HEK293 (cell line): ENCODE results near the gene ANKRD13D.

ENCODE experiments used
- ELK4 ChIP-seq: IDR thresholded peaks from 2 replicates; pipeline ENCODE4 v1.6.1; 2011; ENCODE audit warnings: mild to moderate bottlenecking, low read depth, low read length, borderline replicate concordance
- GLI4 ChIP-seq: fragments of 450-650 bp; formaldehyde crosslinking; IDR thresholded peaks from 2 replicates; pipeline ENCODE4 v1.5.1; 2016; ENCODE audit warnings: missing biosample characterization, missing genetic modification characterization
- GLIS2 ChIP-seq: fragments of 450-650 bp; formaldehyde crosslinking; IDR thresholded peaks from 2 replicates; pipeline ENCODE4 v1.5.1; 2016; ENCODE audit warnings: missing biosample characterization, missing genetic modification characterization
- HOXC10 ChIP-seq: sonication (generic); formaldehyde crosslinking; IDR thresholded peaks from 2 replicates; pipeline ENCODE4 v1.8.1; 2023; ENCODE audit warnings: mild to moderate bottlenecking, missing genetic modification reagents
- HOXD13 ChIP-seq: sonication (generic); formaldehyde crosslinking; IDR thresholded peaks from 2 replicates; pipeline ENCODE4 v1.8.0; 2022; ENCODE audit warnings: missing genetic modification reagents, borderline replicate concordance
- KLF10 ChIP-seq: fragments of 450-650 bp; IDR thresholded peaks from 2 replicates; pipeline ENCODE4 v1.5.1; 2018; ENCODE audit warnings: missing biosample characterization, mild to moderate bottlenecking, missing genetic modification characterization
- KLF16 ChIP-seq: fragments of 450-650 bp; formaldehyde crosslinking; IDR thresholded peaks from 2 replicates; pipeline ENCODE4 v1.5.1; 2017; ENCODE audit warnings: missing biosample characterization, missing genetic modification characterization
- KLF8 ChIP-seq: fragments of 450-650 bp; formaldehyde crosslinking; IDR thresholded peaks from 2 replicates; pipeline ENCODE4 v1.5.1; 2016; ENCODE audit warnings: missing biosample characterization, missing genetic modification characterization
- KLF9 ChIP-seq: fragments of 450-650 bp; formaldehyde crosslinking; IDR thresholded peaks from 2 replicates; pipeline ENCODE4 v1.5.1; 2016; ENCODE audit warnings: missing biosample characterization, missing genetic modification characterization, low read depth
- OSR2 ChIP-seq: fragments of 450-650 bp; formaldehyde crosslinking; IDR thresholded peaks from 2 replicates; pipeline ENCODE4 v1.5.1; 2016; ENCODE audit warnings: missing biosample characterization, missing genetic modification characterization
- OVOL3 ChIP-seq: fragments of 450-650 bp; formaldehyde crosslinking; IDR thresholded peaks from 2 replicates; pipeline ENCODE4 v1.5.1; 2016; ENCODE audit warnings: missing biosample characterization, missing genetic modification characterization
- PRDM1 ChIP-seq: fragments of 450-650 bp; formaldehyde crosslinking; IDR thresholded peaks from 2 replicates; pipeline ENCODE4; 2016; ENCODE audit warnings: missing biosample characterization, missing genetic modification characterization
- SP2 ChIP-seq: fragments of 450-650 bp; formaldehyde crosslinking; IDR thresholded peaks from 2 replicates; pipeline ENCODE4 v1.5.1; 2016; ENCODE audit warnings: missing biosample characterization, missing genetic modification characterization
- TCF7L2 ChIP-seq: IDR thresholded peaks from 2 replicates; pipeline ENCODE4 v1.6.1; 2011; ENCODE audit warnings: low read depth, mild to moderate bottlenecking, inconsistent platforms, low read length, moderate library complexity, borderline replicate concordance
- TRIM28 ChIP-seq: IDR thresholded peaks from 2 replicates; pipeline ENCODE4 v1.6.1; 2011; ENCODE audit warnings: low read length, control low read depth, borderline replicate concordance
- WT1 ChIP-seq: fragments of 450-650 bp; formaldehyde crosslinking; IDR thresholded peaks from 2 replicates; pipeline ENCODE4 v1.5.1; 2016; ENCODE audit warnings: missing biosample characterization, missing genetic modification characterization
- ZBTB17 ChIP-seq: fragments of 450-650 bp; formaldehyde crosslinking; IDR thresholded peaks from 2 replicates; pipeline ENCODE4 v1.5.1; 2016; ENCODE audit warnings: missing biosample characterization, missing genetic modification characterization
- ZEB2 ChIP-seq: fragments of 450-650 bp; formaldehyde crosslinking; IDR thresholded peaks from 2 replicates; pipeline ENCODE4 v1.5.1; 2016; ENCODE audit warnings: missing biosample characterization, missing genetic modification characterization
- ZFP41 ChIP-seq: fragments of 450-650 bp; formaldehyde crosslinking; IDR thresholded peaks from 2 replicates; pipeline ENCODE4 v1.5.1; 2016; ENCODE audit warnings: missing biosample characterization, missing genetic modification characterization, borderline replicate concordance
- ZNF2 ChIP-seq: fragments of 450-650 bp; formaldehyde crosslinking; IDR thresholded peaks from 2 replicates; pipeline ENCODE4 v1.5.1; 2016; ENCODE audit warnings: missing biosample characterization, missing genetic modification characterization
- ZNF221 ChIP-seq: fragments of 450-650 bp; formaldehyde crosslinking; IDR thresholded peaks from 2 replicates; pipeline ENCODE4 v1.5.1; 2017; ENCODE audit warnings: missing biosample characterization, missing genetic modification characterization, borderline replicate concordance
- ZNF223 ChIP-seq: fragments of 450-650 bp; formaldehyde crosslinking; IDR thresholded peaks from 2 replicates; pipeline ENCODE4 v1.5.1; 2016; ENCODE audit warnings: missing biosample characterization, missing genetic modification characterization
- ZNF341 ChIP-seq: fragments of 450-650 bp; formaldehyde crosslinking; IDR thresholded peaks from 2 replicates; pipeline ENCODE4; 2016; ENCODE audit warnings: low read depth, missing biosample characterization, missing genetic modification characterization
- ZNF350 ChIP-seq: fragments of 450-650 bp; formaldehyde crosslinking; IDR thresholded peaks from 2 replicates; pipeline ENCODE4 v1.5.0; 2017; ENCODE audit warnings: missing biosample characterization, mild to moderate bottlenecking, missing genetic modification characterization
- ZNF366 ChIP-seq: fragments of 450-650 bp; formaldehyde crosslinking; conservative IDR thresholded peaks from 2 replicates; pipeline ENCODE4 v1.5.1; 2016; ENCODE audit warnings: missing biosample characterization, missing genetic modification characterization
- ZNF391 ChIP-seq: fragments of 450-650 bp; formaldehyde crosslinking; IDR thresholded peaks from 2 replicates; pipeline ENCODE4 v1.5.1; 2016; ENCODE audit warnings: low read depth, missing biosample characterization, missing genetic modification characterization, borderline replicate concordance
- ZNF416 ChIP-seq: fragments of 450-650 bp; formaldehyde crosslinking; IDR thresholded peaks from 2 replicates; pipeline ENCODE4 v1.5.1; 2016; ENCODE audit warnings: missing biosample characterization, missing genetic modification characterization
- ZNF488 ChIP-seq: fragments of 450-650 bp; formaldehyde crosslinking; IDR thresholded peaks from 2 replicates; pipeline ENCODE4 v1.5.1; 2016; ENCODE audit warnings: missing biosample characterization, missing genetic modification characterization
- ZNF521 ChIP-seq: fragments of 450-650 bp; formaldehyde crosslinking; IDR thresholded peaks from 2 replicates; pipeline ENCODE4 v1.5.1; 2017; ENCODE audit warnings: missing biosample characterization, mild to moderate bottlenecking, missing genetic modification characterization
- ZNF555 ChIP-seq: fragments of 450-650 bp; formaldehyde crosslinking; conservative IDR thresholded peaks from 2 replicates; pipeline ENCODE4 v1.5.1; 2017; ENCODE audit warnings: missing biosample characterization, mild to moderate bottlenecking, missing genetic modification characterization, inconsistent platforms
- ZNF561 ChIP-seq: fragments of 450-650 bp; IDR thresholded peaks from 2 replicates; pipeline ENCODE4 v1.5.1; 2018; ENCODE audit warnings: missing biosample characterization, missing genetic modification characterization, borderline replicate concordance
- ZNF596 ChIP-seq: fragments of 450-650 bp; IDR thresholded peaks from 2 replicates; pipeline ENCODE4 v1.5.0; 2018; ENCODE audit warnings: missing biosample characterization, mild to moderate bottlenecking, missing genetic modification characterization, moderate library complexity
- ZNF777 ChIP-seq: fragments of 450-650 bp; formaldehyde crosslinking; IDR thresholded peaks from 2 replicates; pipeline ENCODE4 v1.5.1; 2017; ENCODE audit warnings: missing biosample characterization, missing genetic modification characterization, borderline replicate concordance
- ZSCAN16 ChIP-seq: fragments of 450-650 bp; formaldehyde crosslinking; IDR thresholded peaks from 2 replicates; pipeline ENCODE4 v1.5.1; 2016; ENCODE audit warnings: missing biosample characterization, missing genetic modification characterization
- TF ChIP-seq, protein P1 (sequence below): fragments of 450-650 bp; formaldehyde crosslinking; IDR thresholded peaks from 2 replicates; pipeline ENCODE4 v1.5.1; 2016; ENCODE audit warnings: missing biosample characterization, missing genetic modification characterization, low read depth
- TF ChIP-seq, protein P2 (sequence below): fragments of 450-650 bp; formaldehyde crosslinking; IDR thresholded peaks from 2 replicates; pipeline ENCODE4 v1.5.1; 2017; ENCODE audit warnings: missing biosample characterization, missing genetic modification characterization

ANKRD13D gene

DNA sequence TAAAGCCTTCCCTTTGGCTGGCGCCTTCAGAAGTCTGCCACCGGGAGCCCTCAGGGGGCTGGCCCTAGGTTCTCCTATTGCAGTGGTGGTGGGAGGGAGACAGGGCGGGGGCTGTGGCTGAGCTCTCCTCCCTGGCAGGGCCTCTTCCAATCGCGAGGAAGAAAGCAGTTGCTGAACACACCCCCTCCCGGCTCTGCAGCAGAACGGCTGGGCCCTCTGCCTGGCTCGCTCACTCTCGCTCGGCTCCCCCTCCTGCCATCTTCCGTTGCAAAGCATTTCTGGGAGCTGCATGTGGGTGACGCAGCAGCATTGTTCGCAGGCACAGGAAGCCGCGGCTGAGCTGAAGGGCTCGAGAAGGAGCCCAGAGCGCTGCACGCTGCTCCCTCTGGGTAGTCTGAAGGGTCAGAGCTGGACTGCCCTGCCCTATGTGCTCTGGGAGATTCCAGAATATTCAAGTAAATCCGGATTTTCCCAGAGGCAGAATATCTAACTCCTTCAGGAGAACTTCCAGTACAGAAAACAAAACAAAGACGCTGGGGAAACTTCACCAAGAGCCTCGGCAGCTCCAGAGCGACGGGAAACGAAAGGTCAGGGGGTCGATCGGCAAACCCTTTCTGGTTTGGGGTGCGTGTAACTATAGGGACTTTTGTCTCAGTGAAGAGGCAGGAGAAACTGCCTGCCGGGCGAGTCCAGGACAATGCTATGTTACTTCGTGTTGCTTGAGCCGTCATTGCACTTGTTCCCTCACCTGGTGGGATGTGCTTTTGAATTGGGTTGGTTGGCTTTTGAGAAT, 49.1 kb upstream of the ANKRD13D start (continued):
- TF ChIP-seq PRDM1 (tag by site-specific recombination) (no peak), HOXC10 (CRISPR knock-in tag) (no peak), ZBTB17 (tag by site-specific recombination) (peak; percentile 99), GLIS2 (tag by site-specific recombination) (peak; percentile 60), ZNF777 (tag by site-specific recombination) (no peak), ZNF391 (tag by site-specific recombination) (0 out of 2 replicates have a peak, but pooled peaks have one; percentile 54), GLI4 (no peak), ZNF555 (tag by site-specific recombination) (no peak), ELK4 (no peak), ZNF596 (peak; percentile 93), ZNF223 (no peak), ZNF2 (no peak), KLF8 (tag by site-specific recombination) (no peak), ZNF416 (tag by site-specific recombination) (no peak), ZNF488 (no peak), OVOL3 (no peak), ZSCAN16 (tag by site-specific recombination) (no peak), ZNF341 (tag by site-specific recombination) (0 out of 2 replicates have a peak, but pooled peaks have one; percentile 47), SP2 (peak; percentile 93), ZNF521 (tag by site-specific recombination) (no peak), ZNF350 (tag by site-specific recombination) (no peak), ZNF366 (tag by site-specific recombination) (peak; percentile 56), OSR2 (tag by site-specific recombination) (peak; percentile 88), ZEB2 (tag by site-specific recombination) (peak; percentile 15; the same call in 1 of the 2 replicates), KLF9 (tag by site-specific recombination) (peak; percentile 64; the same call in 1 of the 2 replicates), KLF16 (tag by site-specific recombination) (0 out of 2 replicates have a peak, but pooled peaks have one; percentile 39), ZFP41 (tag by site-specific recombination) (no peak), TCF7L2 (no peak), TRIM28 (no peak), ZNF221 (tag by site-specific recombination) (no peak), KLF10 (tag by site-specific recombination) (peak; percentile 87), HOXD13 (no peak), ZNF561 (tag by site-specific recombination) (peak; percentile 30; the same call in 1 of the 2 replicates), WT1 (no peak)
- TF ChIP-seq, protein P1, sequence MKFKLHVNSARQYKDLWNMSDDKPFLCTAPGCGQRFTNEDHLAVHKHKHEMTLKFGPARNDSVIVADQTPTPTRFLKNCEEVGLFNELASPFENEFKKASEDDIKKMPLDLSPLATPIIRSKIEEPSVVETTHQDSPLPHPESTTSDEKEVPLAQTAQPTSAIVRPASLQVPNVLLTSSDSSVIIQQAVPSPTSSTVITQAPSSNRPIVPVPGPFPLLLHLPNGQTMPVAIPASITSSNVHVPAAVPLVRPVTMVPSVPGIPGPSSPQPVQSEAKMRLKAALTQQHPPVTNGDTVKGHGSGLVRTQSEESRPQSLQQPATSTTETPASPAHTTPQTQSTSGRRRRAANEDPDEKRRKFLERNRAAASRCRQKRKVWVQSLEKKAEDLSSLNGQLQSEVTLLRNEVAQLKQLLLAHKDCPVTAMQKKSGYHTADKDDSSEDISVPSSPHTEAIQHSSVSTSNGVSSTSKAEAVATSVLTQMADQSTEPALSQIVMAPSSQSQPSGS (tag by site-specific recombination): no peak
- TF ChIP-seq, protein P2, sequence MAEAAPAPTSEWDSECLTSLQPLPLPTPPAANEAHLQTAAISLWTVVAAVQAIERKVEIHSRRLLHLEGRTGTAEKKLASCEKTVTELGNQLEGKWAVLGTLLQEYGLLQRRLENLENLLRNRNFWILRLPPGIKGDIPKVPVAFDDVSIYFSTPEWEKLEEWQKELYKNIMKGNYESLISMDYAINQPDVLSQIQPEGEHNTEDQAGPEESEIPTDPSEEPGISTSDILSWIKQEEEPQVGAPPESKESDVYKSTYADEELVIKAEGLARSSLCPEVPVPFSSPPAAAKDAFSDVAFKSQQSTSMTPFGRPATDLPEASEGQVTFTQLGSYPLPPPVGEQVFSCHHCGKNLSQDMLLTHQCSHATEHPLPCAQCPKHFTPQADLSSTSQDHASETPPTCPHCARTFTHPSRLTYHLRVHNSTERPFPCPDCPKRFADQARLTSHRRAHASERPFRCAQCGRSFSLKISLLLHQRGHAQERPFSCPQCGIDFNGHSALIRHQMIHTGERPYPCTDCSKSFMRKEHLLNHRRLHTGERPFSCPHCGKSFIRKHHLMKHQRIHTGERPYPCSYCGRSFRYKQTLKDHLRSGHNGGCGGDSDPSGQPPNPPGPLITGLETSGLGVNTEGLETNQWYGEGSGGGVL (tag by site-specific recombination): no peak
